ENCODE measurements around the gene TMEM198. TPM values are rescaled to one million over a fixed set of nuclear protein-coding genes. Genes with fewer than 3 reads are reported as not detected.

Gene TMEM198
- not detected in 2 replicates for total RNA-seq

- peak; percentile 56 for DNase-seq (ENCODE audit: low read depth, low spot score)
Observed at GRCh38 chr2:219543596-219544358, at the start of gene TMEM198, which contains the start of gene CHPF. TMEM198 (plus strand) TSS chr2:219544028; CDS start chr2:219544728, 700 bp downstream. CHPF (minus strand) TSS chr2:219543809; CDS start chr2:219543538, 271 bp downstream.

- DNase-seq (ENCODE audit: low read depth, low spot score) = no peak
Observed at GRCh38 chr2:219494952-219495530, 48.8 kb upstream of the TMEM198 start.

GRCh38 chr2:219495531-219496122 lies 48.2 kb upstream of the TMEM198 start:
- DNase-seq (ENCODE audit: low read depth, low spot score) = peak; percentile 32

- no peak for DNase-seq (ENCODE audit: low read depth, low spot score)
Observed at GRCh38 chr2:219496247-219496824, 47.5 kb upstream of the TMEM198 start.

GRCh38 chr2:219496825-219497494 lies 46.9 kb upstream of the TMEM198 start:
- DNase-seq (ENCODE audit: low read depth, low spot score) = no peak

GRCh38 chr2:219497495-219498279 lies 46.1 kb upstream of the TMEM198 start:
- DNase-seq (ENCODE audit: low read depth, low spot score) = peak; percentile 20

- peak; percentile 94 for DNase-seq (ENCODE audit: low read depth, low spot score)
Observed at GRCh38 chr2:219498280-219499057, 45.4 kb upstream of the TMEM198 start, which contains the start of gene GMPPA. GMPPA (plus strand) TSS chr2:219498891; CDS start chr2:219499976, 1,085 bp downstream.

GRCh38 chr2:219499058-219499307 lies 44.8 kb upstream of the TMEM198 start:
- DNase-seq (ENCODE audit: low read depth, low spot score) = no peak

GRCh38 chr2:219499555-219499954 lies 44.3 kb upstream of the TMEM198 start:
- DNase-seq (ENCODE audit: low read depth, low spot score) = no peak

- DNase-seq (ENCODE audit: low read depth, low spot score) = no peak
Observed at GRCh38 chr2:219500135-219500534, 43.7 kb upstream of the TMEM198 start.

GRCh38 chr2:219501849-219502248 lies 42.0 kb upstream of the TMEM198 start:
- no peak for DNase-seq (ENCODE audit: low read depth, low spot score)

GRCh38 chr2:219502618-219503017 lies 41.2 kb upstream of the TMEM198 start:
- DNase-seq (ENCODE audit: low read depth, low spot score) = no peak

- no peak for DNase-seq (ENCODE audit: low read depth, low spot score)
Observed at GRCh38 chr2:219505585-219505984, 38.2 kb upstream of the TMEM198 start.

- DNase-seq (ENCODE audit: low read depth, low spot score) = no peak
Observed at GRCh38 chr2:219506153-219506801, 37.6 kb upstream of the TMEM198 start.

GRCh38 chr2:219506802-219507526 lies 36.9 kb upstream of the TMEM198 start:
- DNase-seq (ENCODE audit: low read depth, low spot score) = no peak

- DNase-seq (ENCODE audit: low read depth, low spot score) = no peak
Observed at GRCh38 chr2:219507581-219508443, 36.0 kb upstream of the TMEM198 start.

GRCh38 chr2:219508444-219508734 lies 35.4 kb upstream of the TMEM198 start:
- DNase-seq (ENCODE audit: low read depth, low spot score) = no peak

All from pulmonary artery endothelial cell (primary cell).